GM23248 (cell line): ENCODE measurements around the gene CACNA1C.

ENCODE experiments used
- EZH2 ChIP-seq: fragments of 200-600 bp; sonication (generic); IDR thresholded peaks from 2 replicates; pipeline ENCODE4 v1.6.1; 2018; ENCODE audit warnings: antibody characterized with exemption, mild to moderate bottlenecking; ENCODE audit not compliant: insufficient read depth, poor library complexity, severe bottlenecking
- EZH2phosphoT487 ChIP-seq: fragments of 200-600 bp; sonication (generic); IDR thresholded peaks from 2 replicates; pipeline ENCODE4 v1.6.1; 2018; ENCODE audit warnings: antibody characterized with exemption, moderate library complexity, mild to moderate bottlenecking, low read depth; ENCODE audit not compliant: insufficient read depth

- no peak for TF ChIP-seq EZH2
- TF ChIP-seq EZH2phosphoT487: no peak
Observed at GRCh38 chr12:2168808-2169207, 116.0 kb downstream of the CACNA1C start.
